ENCODE measurements around the gene SMYD5. TPM values are rescaled to one million over a fixed set of nuclear protein-coding genes. Genes with fewer than 3 reads are reported as not detected.

SMYD5 gene
- polyA plus RNA-seq, 1 of the 3 experiments (the other 2 are of a cell fraction), result 21.4 TPM

DNA sequence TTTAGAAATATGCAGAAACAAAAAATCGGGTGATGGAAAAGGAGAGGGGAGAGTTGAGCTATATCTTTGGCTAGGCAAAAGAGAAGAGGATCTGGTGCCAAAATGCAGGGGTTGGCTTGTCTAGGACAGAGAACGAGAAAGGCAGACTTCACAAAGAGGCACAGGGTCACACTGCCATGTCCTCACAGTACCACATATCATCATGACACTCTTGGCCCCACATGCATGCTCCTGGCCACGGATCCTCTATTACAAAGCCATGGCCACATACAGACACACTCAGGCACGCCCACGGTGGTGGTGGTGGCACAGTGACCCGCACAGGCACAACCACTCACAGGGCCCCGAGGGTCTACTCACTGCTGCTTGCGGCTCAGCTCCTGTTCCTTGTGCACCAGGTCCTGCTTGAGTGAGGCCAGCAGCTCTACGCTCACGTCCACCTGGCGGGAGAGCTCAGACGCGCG lies 54.4 kb downstream of the SMYD5 start:
- DNase-seq, result no peak
- Histone ChIP-seq H3K79me2 (ENCODE audit: insufficient read depth) (no peaks in the 10 kb centered on the region), H3K4me1 (ENCODE audit: control insufficient read depth in 1 of 2, insufficient read depth in 2 of 2, low read depth in 1 of 2, low read length in 1 of 2) (no peaks in the 10 kb centered on the region; a peak in 1 of 4 replicates), H3K9me3 (no peaks in the 10 kb centered on the region), H3K27ac (ENCODE audit: low read depth in 2 of 2, low read length in 1 of 2) (no peak overlapping the region), H3F3A (replicated peaks; ENCODE audit: insufficient read depth) (no peaks in the 10 kb centered on the region), H2AFZ (ENCODE audit: low read depth) (no peak overlapping the region), H3K27me3 (ENCODE audit: insufficient read depth) (no peaks in the 10 kb centered on the region), H3K36me3 (replicated peaks in 1 of 2; ENCODE audit: control insufficient read depth in 1 of 2, insufficient read depth in 2 of 2, low read length in 1 of 2) (no peaks in the 10 kb centered on the region), H3K9me2 (no peaks in the 10 kb centered on the region), H3K9ac (no peak overlapping the region), H4K20me1 (ENCODE audit: insufficient read depth) (no peaks in the 10 kb centered on the region), H3K4me2 (no peak overlapping the region), H3K4me3 (ENCODE audit: low read depth in 2 of 2, low read length in 1 of 2) (no peak overlapping the region)
- CTCF ChIA-PET, result interaction anchor here (2.0 kb wide), 1 partner anchor 22 kb away, joined by 4 read pairs; no protein-coding TSS in a partner anchor
- WGBS (ENCODE audit: low lambda C conversion rate), result 93% methylated on average over 8 of the region's 14 CpGs
- TF ChIP-seq, protein P1, sequence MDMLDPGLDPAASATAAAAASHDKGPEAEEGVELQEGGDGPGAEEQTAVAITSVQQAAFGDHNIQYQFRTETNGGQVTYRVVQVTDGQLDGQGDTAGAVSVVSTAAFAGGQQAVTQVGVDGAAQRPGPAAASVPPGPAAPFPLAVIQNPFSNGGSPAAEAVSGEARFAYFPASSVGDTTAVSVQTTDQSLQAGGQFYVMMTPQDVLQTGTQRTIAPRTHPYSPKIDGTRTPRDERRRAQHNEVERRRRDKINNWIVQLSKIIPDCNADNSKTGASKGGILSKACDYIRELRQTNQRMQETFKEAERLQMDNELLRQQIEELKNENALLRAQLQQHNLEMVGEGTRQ (IDR thresholded peaks at IDR 0.05; ENCODE audit: borderline replicate concordance, low read depth, low read length), result no peak
- TF ChIP-seq TAF1 (IDR thresholded peaks at IDR 0.05; ENCODE audit: borderline replicate concordance, low read depth, low read length), result no peak
- TF ChIP-seq, protein P2, sequence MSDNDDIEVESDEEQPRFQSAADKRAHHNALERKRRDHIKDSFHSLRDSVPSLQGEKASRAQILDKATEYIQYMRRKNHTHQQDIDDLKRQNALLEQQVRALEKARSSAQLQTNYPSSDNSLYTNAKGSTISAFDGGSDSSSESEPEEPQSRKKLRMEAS (IDR thresholded peaks at IDR 0.05; ENCODE audit: low read depth), result no peak
- no peak for TF ChIP-seq RFX5 (IDR thresholded peaks at IDR 0.05; ENCODE audit: low read length)
- TF ChIP-seq FOSL2 (IDR thresholded peaks at IDR 0.05; ENCODE audit: borderline replicate concordance, low read depth), result no peak
- no peak for TF ChIP-seq POLR2AphosphoS5 (IDR thresholded peaks at IDR 0.05; ENCODE audit: low read depth, low read length)
- TF ChIP-seq GATA2 (CRISPR knock-in tag; IDR thresholded peaks at IDR 0.05), result no peak
- TF ChIP-seq, protein P3, sequence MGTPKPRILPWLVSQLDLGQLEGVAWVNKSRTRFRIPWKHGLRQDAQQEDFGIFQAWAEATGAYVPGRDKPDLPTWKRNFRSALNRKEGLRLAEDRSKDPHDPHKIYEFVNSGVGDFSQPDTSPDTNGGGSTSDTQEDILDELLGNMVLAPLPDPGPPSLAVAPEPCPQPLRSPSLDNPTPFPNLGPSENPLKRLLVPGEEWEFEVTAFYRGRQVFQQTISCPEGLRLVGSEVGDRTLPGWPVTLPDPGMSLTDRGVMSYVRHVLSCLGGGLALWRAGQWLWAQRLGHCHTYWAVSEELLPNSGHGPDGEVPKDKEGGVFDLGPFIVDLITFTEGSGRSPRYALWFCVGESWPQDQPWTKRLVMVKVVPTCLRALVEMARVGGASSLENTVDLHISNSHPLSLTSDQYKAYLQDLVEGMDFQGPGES (IDR thresholded peaks at IDR 0.05; ENCODE audit: low read depth, low read length), result no peak
- TF ChIP-seq, protein P4, sequence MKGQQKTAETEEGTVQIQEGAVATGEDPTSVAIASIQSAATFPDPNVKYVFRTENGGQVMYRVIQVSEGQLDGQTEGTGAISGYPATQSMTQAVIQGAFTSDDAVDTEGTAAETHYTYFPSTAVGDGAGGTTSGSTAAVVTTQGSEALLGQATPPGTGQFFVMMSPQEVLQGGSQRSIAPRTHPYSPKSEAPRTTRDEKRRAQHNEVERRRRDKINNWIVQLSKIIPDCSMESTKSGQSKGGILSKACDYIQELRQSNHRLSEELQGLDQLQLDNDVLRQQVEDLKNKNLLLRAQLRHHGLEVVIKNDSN (IDR thresholded peaks at IDR 0.05; ENCODE audit: borderline replicate concordance, low read depth), result no peak
- TF ChIP-seq, protein P5, sequence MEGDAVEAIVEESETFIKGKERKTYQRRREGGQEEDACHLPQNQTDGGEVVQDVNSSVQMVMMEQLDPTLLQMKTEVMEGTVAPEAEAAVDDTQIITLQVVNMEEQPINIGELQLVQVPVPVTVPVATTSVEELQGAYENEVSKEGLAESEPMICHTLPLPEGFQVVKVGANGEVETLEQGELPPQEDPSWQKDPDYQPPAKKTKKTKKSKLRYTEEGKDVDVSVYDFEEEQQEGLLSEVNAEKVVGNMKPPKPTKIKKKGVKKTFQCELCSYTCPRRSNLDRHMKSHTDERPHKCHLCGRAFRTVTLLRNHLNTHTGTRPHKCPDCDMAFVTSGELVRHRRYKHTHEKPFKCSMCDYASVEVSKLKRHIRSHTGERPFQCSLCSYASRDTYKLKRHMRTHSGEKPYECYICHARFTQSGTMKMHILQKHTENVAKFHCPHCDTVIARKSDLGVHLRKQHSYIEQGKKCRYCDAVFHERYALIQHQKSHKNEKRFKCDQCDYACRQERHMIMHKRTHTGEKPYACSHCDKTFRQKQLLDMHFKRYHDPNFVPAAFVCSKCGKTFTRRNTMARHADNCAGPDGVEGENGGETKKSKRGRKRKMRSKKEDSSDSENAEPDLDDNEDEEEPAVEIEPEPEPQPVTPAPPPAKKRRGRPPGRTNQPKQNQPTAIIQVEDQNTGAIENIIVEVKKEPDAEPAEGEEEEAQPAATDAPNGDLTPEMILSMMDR (IDR thresholded peaks at IDR 0.05), result no peak
- no peak for TF ChIP-seq GABPA (IDR thresholded peaks at IDR 0.05; ENCODE audit: low read depth)
- POLR2A ChIA-PET, result no interaction called here

All from SK-N-SH (cell line).